Esophagus muscularis mucosa (tissue), 4 donors: ENCODE data around the gene RTN4RL2. TPM values are rescaled to one million over a fixed set of nuclear protein-coding genes. Genes with fewer than 3 reads are reported as not detected.

Experiments used
- DNase-seq: peaks from one replicate; pipeline ENCODE4 v3.0.0-alpha.2; 2017; ENCODE audit errors: extremely low spot score
- H3K27ac ChIP-seq, 4 donors: fragments of 200-600 bp; sonication (generic); replicated peaks in 1 of 4; 1 replicate in 3 of 4; 2 replicates in 1 of 4; pipeline ENCODE4 v1.5.1; 2016 to 2019; ENCODE audit warnings: mild to moderate bottlenecking in 1 of 4
- H3K27me3 ChIP-seq, 4 donors: fragments of 200-600 bp; sonication (generic); one replicate each; pipeline versions ENCODE4 v1.5.1 to v1.6.0; 2016 to 2019
- H3K36me3 ChIP-seq, 4 donors: fragments of 200-600 bp; sonication (generic); one replicate each; pipeline ENCODE4 v1.5.1; 2016 to 2019
- H3K4me1 ChIP-seq, 4 donors: fragments of 200-600 bp; sonication (generic); one replicate each; pipeline ENCODE4 v1.5.1; 2016 to 2019
- H3K4me3 ChIP-seq, 4 donors: fragments of 200-600 bp; sonication (generic); 1 replicate in 2 of 4; 2 replicates in 2 of 4; pipeline ENCODE4 v1.5.1; 2016 to 2019; ENCODE audit warnings: mild to moderate bottlenecking in 4 of 4, moderate library complexity in 1 of 4
- H3K9me3 ChIP-seq, 4 donors: fragments of 200-600 bp; sonication (generic); 1 replicate in 3 of 4; 2 replicates in 1 of 4; pipeline ENCODE4 v1.5.1; 2016 to 2019
- EP300 ChIP-seq: sonication (generic); formaldehyde crosslinking; IDR thresholded peaks from one replicate; pipeline ENCODE4 v1.6.1; 2017; ENCODE audit warnings: antibody characterized with exemption
- POLR2A ChIP-seq: fragments of 450-650 bp; IDR thresholded peaks from one replicate; pipeline ENCODE4 v1.6.1; 2017; ENCODE audit warnings: antibody characterized with exemption, moderate library complexity, mild to moderate bottlenecking, low read depth
- POLR2AphosphoS5 ChIP-seq, 2 donors: sonication (generic); formaldehyde crosslinking; IDR thresholded peaks; one replicate each; pipeline ENCODE4 v1.6.1; 2017; ENCODE audit warnings: antibody characterized with exemption in 2 of 2
- WGBS: methylation state at CpG from one replicate; pipeline ENCODE4 v1.1.5; 2018; 5-methylcytosine and 5-hydroxymethylcytosine counted together
- intact Hi-C: fragments of 100-400 bp; cut with DNase I; formaldehyde crosslinking; loops from one replicate; pipeline ENCODE4 v1.15.1; 2023
- total RNA-seq, 4 donors: library from RNA; depleted of rRNA; stranded (reverse); fragments of >200 nt; gene quantifications; one replicate each; pipeline versions ENCODE4 v1.1.0 to v1.2.1, GENCODE V29; 2016
- TF ChIP-seq, protein P1 (sequence below), 3 experiments: fragments of 200-600 bp in 2 of 3; fragments of 450-650 bp in 1 of 3; sonication (generic) in 2 of 3; IDR thresholded peaks; one replicate each; pipeline ENCODE4 v1.5.1; 2017 to 2019; ENCODE audit warnings: antibody characterized with exemption in 3 of 3, mild to moderate bottlenecking in 2 of 3, moderate library complexity in 1 of 3

RTN4RL2 gene
- total RNA-seq, 4 donors from 2014 or later, result 0.33 to 1.1 (median 0.91) TPM; not detected in 1

GRCh38 chr11:57476757-57477506 lies 16.6 kb downstream of the RTN4RL2 start:
- Histone ChIP-seq H3K36me3 (no peaks in the 10 kb centered on the region), H3K9me3 (no peaks in the 10 kb centered on the region), H3K4me3 (peak overlapping the region; percentile 57 to 60 (median 58)), H3K27ac (no peak overlapping the region), H3K27me3 (peaks cover 0 to 53% (median 6%) of the 10 kb centered on the region in 4 donors), H3K4me1 (peaks cover 8 to 19% (median 17%) of the 10 kb centered on the region in 4 donors)
- TF ChIP-seq EP300, result no peak
- no peak for TF ChIP-seq POLR2A
- peak in 1 of 2 donors; percentile 27 for TF ChIP-seq POLR2AphosphoS5 (IDR thresholded peaks at IDR 0.05)
- TF ChIP-seq, protein P1, sequence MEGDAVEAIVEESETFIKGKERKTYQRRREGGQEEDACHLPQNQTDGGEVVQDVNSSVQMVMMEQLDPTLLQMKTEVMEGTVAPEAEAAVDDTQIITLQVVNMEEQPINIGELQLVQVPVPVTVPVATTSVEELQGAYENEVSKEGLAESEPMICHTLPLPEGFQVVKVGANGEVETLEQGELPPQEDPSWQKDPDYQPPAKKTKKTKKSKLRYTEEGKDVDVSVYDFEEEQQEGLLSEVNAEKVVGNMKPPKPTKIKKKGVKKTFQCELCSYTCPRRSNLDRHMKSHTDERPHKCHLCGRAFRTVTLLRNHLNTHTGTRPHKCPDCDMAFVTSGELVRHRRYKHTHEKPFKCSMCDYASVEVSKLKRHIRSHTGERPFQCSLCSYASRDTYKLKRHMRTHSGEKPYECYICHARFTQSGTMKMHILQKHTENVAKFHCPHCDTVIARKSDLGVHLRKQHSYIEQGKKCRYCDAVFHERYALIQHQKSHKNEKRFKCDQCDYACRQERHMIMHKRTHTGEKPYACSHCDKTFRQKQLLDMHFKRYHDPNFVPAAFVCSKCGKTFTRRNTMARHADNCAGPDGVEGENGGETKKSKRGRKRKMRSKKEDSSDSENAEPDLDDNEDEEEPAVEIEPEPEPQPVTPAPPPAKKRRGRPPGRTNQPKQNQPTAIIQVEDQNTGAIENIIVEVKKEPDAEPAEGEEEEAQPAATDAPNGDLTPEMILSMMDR (IDR thresholded peaks at IDR 0.05), result peak; percentile 31 to 55 (median 34)
- 23% methylated on average over 16 of the region's 27 CpGs for WGBS
- intact Hi-C loops, result no loop called here
- DNase-seq, result no peak

- no peak for DNase-seq
- Histone ChIP-seq H3K36me3 (no peaks in the 10 kb centered on the region), H3K4me1 (peaks cover 14 to 26% (median 22%) of the 10 kb centered on the region in 4 donors), H3K4me3 (no peak overlapping the region), H3K27ac (no peak overlapping the region), H3K9me3 (no peaks in the 10 kb centered on the region), H3K27me3 (peaks cover 0 to 53% (median 11%) of the 10 kb centered on the region in 4 donors)
- intact Hi-C loops, result no loop called here
- WGBS, result 83% methylated on average over 10 of the region's 11 CpGs
- TF ChIP-seq EP300 (no peak), POLR2AphosphoS5 (IDR thresholded peaks at IDR 0.05) (no peak), POLR2A (no peak)
- TF ChIP-seq, protein P1 (IDR thresholded peaks at IDR 0.05), result no peak
Observed at GRCh38 chr11:57477507-57478189, 17.3 kb downstream of the RTN4RL2 start.

GRCh38 chr11:57479021-57479663 lies 18.8 kb downstream of the RTN4RL2 start:
- Histone ChIP-seq H3K36me3 (peaks cover 0 to 10% (median 3%) of the 10 kb centered on the region in 4 donors), H3K27me3 (peaks cover 0 to 57% (median 21%) of the 10 kb centered on the region in 4 donors), H3K9me3 (no peaks in the 10 kb centered on the region), H3K4me1 (peaks cover 23 to 37% (median 32%) of the 10 kb centered on the region in 4 donors), H3K27ac (no peak overlapping the region), H3K4me3 (no peak overlapping the region)
- TF ChIP-seq POLR2AphosphoS5 (IDR thresholded peaks at IDR 0.05) (no peak), EP300 (no peak), POLR2A (no peak)
- TF ChIP-seq, protein P1 (IDR thresholded peaks at IDR 0.05), result no peak
- intact Hi-C loops, result no loop called here
- 36% methylated on average over 11 of the region's 11 CpGs for WGBS
- DNase-seq, result no peak

DNA sequence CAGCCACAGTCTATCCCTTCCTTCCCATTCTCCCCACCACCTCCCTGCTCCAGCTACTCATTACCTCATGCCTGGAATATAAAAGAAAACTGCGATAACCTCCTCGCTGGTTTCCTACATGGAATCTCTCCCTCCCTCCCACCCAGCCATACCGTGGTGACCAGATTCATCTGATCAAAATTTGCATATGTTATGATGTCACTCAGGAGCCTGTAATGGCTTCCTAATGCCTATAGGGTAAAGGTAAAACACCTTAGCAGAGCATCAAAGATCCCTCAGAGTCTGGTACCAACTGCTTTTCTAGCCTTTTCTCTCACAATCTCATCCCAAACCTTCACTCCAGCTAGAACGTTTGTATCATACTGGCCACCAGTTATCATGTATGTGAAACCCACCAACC lies 19.6 kb downstream of the RTN4RL2 start:
- peaks cover 23 to 37% (median 32%) of the 10 kb centered on the region in 4 donors for H3K4me1 ChIP-seq
- DNase-seq, result no peak
- 40% methylated on average over 4 of the region's 4 CpGs for WGBS
- no peak overlapping the region for H3K27ac ChIP-seq
- H3K36me3 ChIP-seq, result peaks cover 7 to 18% (median 11%) of the 10 kb centered on the region in 4 donors
- TF ChIP-seq POLR2A, result no peak
- TF ChIP-seq POLR2AphosphoS5 (IDR thresholded peaks at IDR 0.05), result no peak
- TF ChIP-seq, protein P1 (IDR thresholded peaks at IDR 0.05), result no peak
- no peak for TF ChIP-seq EP300
- peaks cover 0 to 57% (median 18%) of the 10 kb centered on the region in 4 donors for H3K27me3 ChIP-seq
- H3K9me3 ChIP-seq, result no peaks in the 10 kb centered on the region
- intact Hi-C loops, result loop anchor here (5.0 kb wide), 1 partner anchor 133 kb away; no protein-coding TSS in a partner anchor
- no peak overlapping the region for H3K4me3 ChIP-seq
